SK-N-SH treated with all-trans-retinoic acid at 6 μM for 48 hours (cell line): ENCODE data around the gene SLC37A2.

Source experiments
- ATAC-seq: fragments of 200-7000 bp; cut with Tn5 transposase; 3 replicates; pipeline ENCODE4 v1.9.1; 2020; ENCODE audit warnings: mild to moderate bottlenecking, moderate library complexity
- ARNTL ChIP-seq: fragments of 450-650 bp; formaldehyde crosslinking; IDR thresholded peaks from 2 replicates; pipeline ENCODE4 v1.5.0; 2020; ENCODE audit warnings: low read depth, mild to moderate bottlenecking, moderate library complexity, borderline replicate concordance
- BACH2 ChIP-seq: fragments of 250-450 bp; sonication (Bioruptor Pico); IDR thresholded peaks from 2 replicates; pipeline ENCODE4 v1.9.0; 2021; ENCODE audit warnings: mild to moderate bottlenecking, borderline replicate concordance
- CSRNP3 ChIP-seq: fragments of 250-450 bp; sonication (Bioruptor Pico); IDR thresholded peaks from 2 replicates; pipeline ENCODE4 v1.5.1; 2021; ENCODE audit warnings: mild to moderate bottlenecking, moderate library complexity
- ESRRG ChIP-seq: fragments of 250-450 bp; sonication (Bioruptor Pico); IDR thresholded peaks from 2 replicates; pipeline ENCODE4 v1.6.1; 2021; ENCODE audit warnings: mild to moderate bottlenecking
- ISL1 ChIP-seq: fragments of 250-450 bp; sonication (Bioruptor Pico); IDR thresholded peaks from 2 replicates; pipeline ENCODE4 v2.1.2; 2022; ENCODE audit warnings: mild to moderate bottlenecking, moderate library complexity
- OSR1 ChIP-seq: fragments of 250-450 bp; sonication (Bioruptor Pico); IDR thresholded peaks from 2 replicates; pipeline ENCODE4 v1.8.0; 2022; ENCODE audit warnings: moderate library complexity, mild to moderate bottlenecking, inconsistent platforms
- PATZ1 ChIP-seq: fragments of 250-450 bp; sonication (Bioruptor Pico); IDR thresholded peaks from 2 replicates; pipeline ENCODE4 v1.8.0; 2020; ENCODE audit warnings: mild to moderate bottlenecking, moderate library complexity, borderline replicate concordance
- PPARA ChIP-seq: fragments of 250-450 bp; sonication (Bioruptor Pico); IDR thresholded peaks from 2 replicates; pipeline ENCODE4 v1.5.0; 2020; ENCODE audit warnings: mild to moderate bottlenecking, borderline replicate concordance
- SNAI2 ChIP-seq: fragments of 250-450 bp; sonication (Bioruptor Pico); IDR thresholded peaks from 2 replicates; pipeline ENCODE4 v1.5.0; 2020; ENCODE audit warnings: mild to moderate bottlenecking, moderate library complexity
- TCF4 ChIP-seq: fragments of 250-450 bp; sonication (Bioruptor Pico); IDR thresholded peaks from 2 replicates; pipeline ENCODE4 v1.8.0; 2021; ENCODE audit warnings: mild to moderate bottlenecking, moderate library complexity, borderline replicate concordance
- TOX ChIP-seq: fragments of 250-450 bp; sonication (Bioruptor Pico); IDR thresholded peaks from 2 replicates; pipeline ENCODE4 v1.8.0; 2021; ENCODE audit warnings: mild to moderate bottlenecking, moderate library complexity, borderline replicate concordance
- TSHZ2 ChIP-seq: fragments of 250-450 bp; sonication (Bioruptor Pico); IDR thresholded peaks from 2 replicates; pipeline ENCODE4 v1.5.0; 2020; ENCODE audit warnings: mild to moderate bottlenecking, moderate library complexity
- ZC3H10 ChIP-seq: fragments of 250-450 bp; sonication (Bioruptor Pico); IDR thresholded peaks from 2 replicates; pipeline ENCODE4 v1.5.1; 2021; ENCODE audit warnings: mild to moderate bottlenecking, moderate library complexity
- ZFP3 ChIP-seq: fragments of 250-450 bp; sonication (Bioruptor Pico); IDR thresholded peaks from 2 replicates; pipeline ENCODE4 v1.5.0; 2020; ENCODE audit warnings: mild to moderate bottlenecking, moderate library complexity
- ZFP30 ChIP-seq: fragments of 450-650 bp; formaldehyde crosslinking; IDR thresholded peaks from 2 replicates; pipeline ENCODE4 v1.5.0; 2022; ENCODE audit warnings: mild to moderate bottlenecking, moderate library complexity
- ZNF565 ChIP-seq: fragments of 450-650 bp; formaldehyde crosslinking; conservative IDR thresholded peaks from 2 replicates; pipeline ENCODE4 v1.5.0; 2020; ENCODE audit warnings: low read depth, mild to moderate bottlenecking, moderate library complexity
- ZNF70 ChIP-seq: fragments of 450-650 bp; formaldehyde crosslinking; IDR thresholded peaks from 2 replicates; pipeline ENCODE4 v1.5.0; 2020; ENCODE audit warnings: mild to moderate bottlenecking, moderate library complexity
- ZNF8 ChIP-seq: fragments of 450-650 bp; formaldehyde crosslinking; IDR thresholded peaks from 2 replicates; pipeline ENCODE4 v1.5.0; 2020; ENCODE audit warnings: mild to moderate bottlenecking, moderate library complexity
- TF ChIP-seq, protein P1 (sequence below): fragments of 250-450 bp; sonication (Bioruptor Pico); IDR thresholded peaks from 2 replicates; pipeline ENCODE4 v1.8.0; 2021; ENCODE audit warnings: low read depth, mild to moderate bottlenecking, moderate library complexity, borderline replicate concordance
- TF ChIP-seq, protein P2 (sequence below): fragments of 250-450 bp; sonication (Bioruptor Pico); IDR thresholded peaks from 2 replicates; pipeline ENCODE4 v1.5.1; 2020; ENCODE audit warnings: low read depth, mild to moderate bottlenecking, moderate library complexity

SLC37A2 gene

GRCh38 chr11:125036933-125037332, 26.2 kb upstream of the SLC37A2 start (continued):
- no peak for TF ChIP-seq ZFP30 (CRISPR knock-in tag)
- no peak for TF ChIP-seq OSR1
- TF ChIP-seq ISL1 (CRISPR knock-in tag): no peak

DNA sequence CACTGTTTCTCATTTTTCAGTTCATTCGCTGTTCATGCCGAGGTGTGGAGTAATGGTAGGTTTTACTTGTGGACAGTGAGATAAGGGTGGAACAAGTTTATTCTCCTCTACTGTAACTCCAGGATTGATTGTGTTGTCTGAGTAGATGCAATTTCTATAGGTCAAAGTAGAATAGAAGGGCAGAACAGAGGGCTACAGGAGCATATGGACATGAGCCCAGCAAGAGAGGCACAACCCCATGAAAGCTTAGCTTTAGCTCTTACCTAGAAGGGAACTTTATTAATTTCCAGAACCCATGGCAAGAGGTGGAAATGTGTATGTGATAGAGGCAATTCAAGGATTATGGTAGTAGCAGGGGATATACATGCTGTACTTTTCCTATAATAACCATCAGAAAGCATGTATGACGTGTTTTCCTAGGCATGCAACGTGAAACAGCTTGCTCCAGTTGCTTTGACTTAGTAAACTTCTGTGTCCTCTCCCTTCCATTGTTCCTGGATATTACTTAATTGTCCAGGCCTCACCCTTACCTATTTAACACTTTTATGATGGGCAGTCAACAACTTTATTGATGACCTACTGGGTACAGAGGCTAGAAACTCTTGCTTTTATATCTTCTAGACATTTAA, 13.8 kb upstream of the SLC37A2 start:
- TF ChIP-seq CSRNP3 (CRISPR knock-in tag): no peak
- TF ChIP-seq PATZ1: no peak
- TF ChIP-seq, protein P1, sequence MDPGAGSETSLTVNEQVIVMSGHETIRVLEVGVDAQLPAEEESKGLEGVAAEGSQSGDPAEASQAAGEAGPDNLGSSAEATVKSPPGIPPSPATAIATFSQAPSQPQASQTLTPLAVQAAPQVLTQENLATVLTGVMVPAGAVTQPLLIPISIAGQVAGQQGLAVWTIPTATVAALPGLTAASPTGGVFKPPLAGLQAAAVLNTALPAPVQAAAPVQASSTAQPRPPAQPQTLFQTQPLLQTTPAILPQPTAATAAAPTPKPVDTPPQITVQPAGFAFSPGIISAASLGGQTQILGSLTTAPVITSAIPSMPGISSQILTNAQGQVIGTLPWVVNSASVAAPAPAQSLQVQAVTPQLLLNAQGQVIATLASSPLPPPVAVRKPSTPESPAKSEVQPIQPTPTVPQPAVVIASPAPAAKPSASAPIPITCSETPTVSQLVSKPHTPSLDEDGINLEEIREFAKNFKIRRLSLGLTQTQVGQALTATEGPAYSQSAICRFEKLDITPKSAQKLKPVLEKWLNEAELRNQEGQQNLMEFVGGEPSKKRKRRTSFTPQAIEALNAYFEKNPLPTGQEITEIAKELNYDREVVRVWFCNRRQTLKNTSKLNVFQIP (CRISPR knock-in tag): no peak
- TF ChIP-seq BACH2 (CRISPR knock-in tag): no peak
- no peak for TF ChIP-seq ZNF8 (CRISPR knock-in tag)
- no peak for TF ChIP-seq TOX (CRISPR knock-in tag)
- TF ChIP-seq ARNTL: no peak
- TF ChIP-seq SNAI2 (CRISPR knock-in tag): no peak
- TF ChIP-seq PPARA (CRISPR knock-in tag): no peak
- no peak for TF ChIP-seq ZNF70 (CRISPR knock-in tag)
- TF ChIP-seq, protein P2, sequence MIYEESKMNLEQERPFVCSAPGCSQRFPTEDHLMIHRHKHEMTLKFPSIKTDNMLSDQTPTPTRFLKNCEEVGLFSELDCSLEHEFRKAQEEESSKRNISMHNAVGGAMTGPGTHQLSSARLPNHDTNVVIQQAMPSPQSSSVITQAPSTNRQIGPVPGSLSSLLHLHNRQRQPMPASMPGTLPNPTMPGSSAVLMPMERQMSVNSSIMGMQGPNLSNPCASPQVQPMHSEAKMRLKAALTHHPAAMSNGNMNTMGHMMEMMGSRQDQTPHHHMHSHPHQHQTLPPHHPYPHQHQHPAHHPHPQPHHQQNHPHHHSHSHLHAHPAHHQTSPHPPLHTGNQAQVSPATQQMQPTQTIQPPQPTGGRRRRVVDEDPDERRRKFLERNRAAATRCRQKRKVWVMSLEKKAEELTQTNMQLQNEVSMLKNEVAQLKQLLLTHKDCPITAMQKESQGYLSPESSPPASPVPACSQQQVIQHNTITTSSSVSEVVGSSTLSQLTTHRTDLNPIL: no peak
- TF ChIP-seq TSHZ2: no peak

GRCh38 chr11:125052047-125052446, 11.1 kb upstream of the SLC37A2 start:
- no peak for ATAC-seq
- TF ChIP-seq ZNF565 (CRISPR knock-in tag) (no peak), TCF4 (CRISPR knock-in tag) (no peak), PPARA (CRISPR knock-in tag) (no peak), ESRRG (CRISPR knock-in tag) (no peak), SNAI2 (CRISPR knock-in tag) (no peak), ZNF70 (CRISPR knock-in tag) (no peak), ZNF8 (CRISPR knock-in tag) (no peak), TSHZ2 (no peak), ZC3H10 (CRISPR knock-in tag) (no peak), ZFP3 (CRISPR knock-in tag) (no peak), PATZ1 (no peak)
- TF ChIP-seq, protein P1 (CRISPR knock-in tag): no peak
- TF ChIP-seq, protein P2: no peak

More for the DNA sequence above, 13.8 kb upstream of the SLC37A2 start:
- no peak for ATAC-seq
